Cardiac fibroblast (primary cell): Measurements from ENCODE around the gene VSIR.

Source experiments
- DNase-seq, 2 donors: peaks; one replicate each; pipeline versions ENCODE4 v3.0.0 to v3.0.0-alpha.2; 2010; ENCODE audit warnings: low read depth in 2 of 2
- H3K4me3 ChIP-seq, 2 donors: replicated peaks in 1 of 2; 1 replicate in 1 of 2; 2 replicates in 1 of 2; pipeline ENCODE4 v1.5.1; 2011; ENCODE audit warnings: low read depth in 2 of 2, low read length in 2 of 2, mild to moderate bottlenecking in 2 of 2, moderate library complexity in 1 of 2
- CTCF ChIP-seq: IDR thresholded peaks from one replicate; pipeline ENCODE4 v1.5.1; 2011; ENCODE audit warnings: low read depth, mild to moderate bottlenecking, low read length, inconsistent platforms

Gene VSIR

GRCh38 chr10:71747039-71747531 lies 26.2 kb downstream of the VSIR start:
- TF ChIP-seq CTCF, result no peak
- no peak for DNase-seq
- no peak overlapping the region for H3K4me3 ChIP-seq

- peak in 1 of 2 donors; percentile 42 for DNase-seq
- no peak overlapping the region for H3K4me3 ChIP-seq
- TF ChIP-seq CTCF, result no peak
These were observed 26.8 kb downstream of the VSIR start for GRCh38 chr10:71746344-71747037.

GRCh38 chr10:71745664-71746250 lies 27.6 kb downstream of the VSIR start:
- no peak for TF ChIP-seq CTCF
- no peak for DNase-seq
- no peak overlapping the region for H3K4me3 ChIP-seq

GRCh38 chr10:71744897-71745663 lies 28.2 kb downstream of the VSIR start:
- no peak overlapping the region for H3K4me3 ChIP-seq
- no peak for DNase-seq
- TF ChIP-seq CTCF, result no peak

- DNase-seq, result no peak
- H3K4me3 ChIP-seq, result no peak overlapping the region
These were observed 29.5 kb downstream of the VSIR start for GRCh38 chr10:71743866-71744265.

More at GRCh38 chr10:71743866-71744265, 29.5 kb downstream of the VSIR start:
- no peak for TF ChIP-seq CTCF
